Fibroblast of lung (primary cell): ENCODE data around the gene TPO. TPM values are rescaled to one million over a fixed set of nuclear protein-coding genes. Genes with fewer than 3 reads are reported as not detected.

ENCODE experiments used
- DNase-seq, 2 donors: peaks; one replicate each; pipeline versions ENCODE4 v3.0.0 to v3.0.0-alpha.2; 2010; ENCODE audit warnings: low read depth in 2 of 2
- H2AFZ ChIP-seq: 2 replicates; pipeline ENCODE4 v1.5.1; 2012; ENCODE audit warnings: low read length, control low read depth, inconsistent platforms
- H3K27ac ChIP-seq: 2 replicates; pipeline ENCODE4 v1.5.1; 2011; ENCODE audit warnings: low read length, control low read depth; ENCODE audit not compliant: insufficient read depth
- H3K27me3 ChIP-seq: 2 replicates; pipeline ENCODE4 v1.5.1; 2011; ENCODE audit warnings: mild to moderate bottlenecking, low read length; ENCODE audit not compliant: control insufficient read depth, insufficient read depth
- H3K36me3 ChIP-seq: 2 replicates; pipeline ENCODE4 v1.5.1; 2011; ENCODE audit warnings: low read length; ENCODE audit not compliant: control insufficient read depth, insufficient read depth
- H3K4me1 ChIP-seq: 2 replicates; pipeline ENCODE4 v1.5.1; 2011; ENCODE audit warnings: low read length; ENCODE audit not compliant: control insufficient read depth, insufficient read depth; ENCODE audit errors: extremely low read depth
- H3K4me2 ChIP-seq: 2 replicates; pipeline ENCODE4 v1.5.1; 2011; ENCODE audit warnings: low read length, control low read depth; ENCODE audit not compliant: insufficient read depth; ENCODE audit errors: extremely low read depth
- H3K4me3 ChIP-seq, 4 experiments: fragments of 200-600 bp in 1 of 4; sonication (generic) in 1 of 4; replicated peaks in 1 of 4; 2 replicates each; pipeline ENCODE4 v1.5.1; 2011 to 2016; ENCODE audit warnings: low read length in 4 of 4, low read depth in 3 of 4, mild to moderate bottlenecking in 3 of 4, control low read depth in 2 of 4, inconsistent platforms in 1 of 4, mixed read lengths in 1 of 4; ENCODE audit not compliant: insufficient read depth in 1 of 4; ENCODE audit errors: control extremely low read depth in 1 of 4
- H3K79me2 ChIP-seq: 2 replicates; pipeline ENCODE4 v1.5.1; 2012; ENCODE audit warnings: mild to moderate bottlenecking, low read length, inconsistent platforms; ENCODE audit not compliant: control insufficient read depth, insufficient read depth
- H3K9ac ChIP-seq: 2 replicates; pipeline ENCODE4 v1.5.1; 2011; ENCODE audit warnings: mild to moderate bottlenecking, low read length, control low read depth; ENCODE audit not compliant: insufficient read depth
- H3K9me3 ChIP-seq: 2 replicates; pipeline ENCODE4 v1.5.1; 2012; ENCODE audit warnings: low read depth, low read length; ENCODE audit not compliant: control insufficient read depth, insufficient read depth
- H4K20me1 ChIP-seq: 2 replicates; pipeline ENCODE4 v1.5.1; 2011; ENCODE audit warnings: low read length; ENCODE audit not compliant: control insufficient read depth, insufficient read depth; ENCODE audit errors: extremely low read depth
- EZH2 ChIP-seq: IDR thresholded peaks from 2 replicates; pipeline ENCODE4 v1.5.1; 2012; ENCODE audit warnings: low read length, control low read depth, mild to moderate bottlenecking; ENCODE audit errors: missing control alignments
- polyA plus RNA-seq, 2 donors: library from polyadenylated mRNA; depleted of rRNA in 1 of 2; stranded (reverse) in 1 of 2; unstranded in 1 of 2; fragments of >200 nt; gene quantifications; 2 replicates each; pipeline ENCODE4 v1.2.1, GENCODE V29; 2011 to 2012; ENCODE audit warnings: missing spikeins in 1 of 2
- total RNA-seq: library from RNA; depleted of rRNA; stranded (reverse); fragments of >200 nt; gene quantifications from 2 replicates; pipeline ENCODE4 v1.2.1, GENCODE V29; 2014
- TF ChIP-seq, protein P1 (sequence below), 2 donors: IDR thresholded peaks in 1 of 2; conservative IDR thresholded peaks in 1 of 2; 1 replicate in 1 of 2; 2 replicates in 1 of 2; pipeline ENCODE4 v1.5.1; 2011 to 2012; ENCODE audit warnings: low read length in 2 of 2, control low read depth in 1 of 2, inconsistent platforms in 1 of 2, low read depth in 1 of 2, mild to moderate bottlenecking in 1 of 2

TPO gene
- total and polyA plus RNA-seq, 2 donors (not counting 1 experiment from before 2014, with no cell fraction given): not detected

DNA sequence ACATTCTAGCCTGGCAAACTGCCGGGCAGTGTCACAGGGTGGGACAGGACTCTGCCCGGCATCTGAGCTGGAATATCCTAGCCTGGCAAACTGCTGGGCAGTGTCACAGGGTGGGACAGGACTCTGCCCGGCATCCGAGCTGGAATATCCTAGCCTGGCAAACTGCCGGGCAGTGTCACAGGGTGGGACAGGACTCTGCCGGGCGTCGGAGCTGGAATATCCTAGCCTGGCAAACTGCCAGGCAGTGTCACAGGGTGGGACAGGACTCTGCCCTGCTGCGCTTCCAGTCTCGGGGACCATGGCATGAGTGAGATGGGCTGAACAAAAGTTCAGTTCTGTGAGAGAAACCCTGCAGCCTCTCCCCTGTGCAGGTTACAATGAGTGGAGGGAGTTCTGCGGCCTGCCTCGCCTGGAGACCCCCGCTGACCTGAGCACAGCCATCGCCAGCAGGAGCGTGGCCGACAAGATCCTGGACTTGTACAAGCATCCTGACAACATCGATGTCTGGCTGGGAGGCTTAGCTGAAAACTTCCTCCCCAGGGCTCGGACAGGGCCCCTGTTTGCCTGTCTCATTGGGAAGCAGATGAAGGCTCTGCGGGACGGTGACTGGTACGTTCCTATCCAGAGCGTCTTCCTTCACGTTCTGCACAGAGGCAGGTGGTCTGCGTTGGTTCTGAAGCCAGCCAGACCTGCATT, 80.3 kb downstream of the TPO start:
- Histone ChIP-seq H3K9ac (no peak overlapping the region), H3K4me2 (no peak overlapping the region), H3K4me3 (no peak overlapping the region), H3K79me2 (no peaks in the 10 kb centered on the region), H3K4me1 (no peaks in the 10 kb centered on the region), H3K36me3 (no peaks in the 10 kb centered on the region), H4K20me1 (no peaks in the 10 kb centered on the region), H3K27ac (no peak overlapping the region), H2AFZ (no peak overlapping the region), H3K27me3 (no peaks in the 10 kb centered on the region), H3K9me3 (no peaks in the 10 kb centered on the region)
- TF ChIP-seq EZH2: no peak
- TF ChIP-seq, protein P1, sequence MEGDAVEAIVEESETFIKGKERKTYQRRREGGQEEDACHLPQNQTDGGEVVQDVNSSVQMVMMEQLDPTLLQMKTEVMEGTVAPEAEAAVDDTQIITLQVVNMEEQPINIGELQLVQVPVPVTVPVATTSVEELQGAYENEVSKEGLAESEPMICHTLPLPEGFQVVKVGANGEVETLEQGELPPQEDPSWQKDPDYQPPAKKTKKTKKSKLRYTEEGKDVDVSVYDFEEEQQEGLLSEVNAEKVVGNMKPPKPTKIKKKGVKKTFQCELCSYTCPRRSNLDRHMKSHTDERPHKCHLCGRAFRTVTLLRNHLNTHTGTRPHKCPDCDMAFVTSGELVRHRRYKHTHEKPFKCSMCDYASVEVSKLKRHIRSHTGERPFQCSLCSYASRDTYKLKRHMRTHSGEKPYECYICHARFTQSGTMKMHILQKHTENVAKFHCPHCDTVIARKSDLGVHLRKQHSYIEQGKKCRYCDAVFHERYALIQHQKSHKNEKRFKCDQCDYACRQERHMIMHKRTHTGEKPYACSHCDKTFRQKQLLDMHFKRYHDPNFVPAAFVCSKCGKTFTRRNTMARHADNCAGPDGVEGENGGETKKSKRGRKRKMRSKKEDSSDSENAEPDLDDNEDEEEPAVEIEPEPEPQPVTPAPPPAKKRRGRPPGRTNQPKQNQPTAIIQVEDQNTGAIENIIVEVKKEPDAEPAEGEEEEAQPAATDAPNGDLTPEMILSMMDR (conservative IDR thresholded peaks at IDR 0.05 in 1 of 2, IDR thresholded peaks at IDR 0.05 in 1 of 2; ENCODE audit: low read depth in 1 of 2, low read length in 2 of 2): no peak
- no peak for DNase-seq

DNA sequence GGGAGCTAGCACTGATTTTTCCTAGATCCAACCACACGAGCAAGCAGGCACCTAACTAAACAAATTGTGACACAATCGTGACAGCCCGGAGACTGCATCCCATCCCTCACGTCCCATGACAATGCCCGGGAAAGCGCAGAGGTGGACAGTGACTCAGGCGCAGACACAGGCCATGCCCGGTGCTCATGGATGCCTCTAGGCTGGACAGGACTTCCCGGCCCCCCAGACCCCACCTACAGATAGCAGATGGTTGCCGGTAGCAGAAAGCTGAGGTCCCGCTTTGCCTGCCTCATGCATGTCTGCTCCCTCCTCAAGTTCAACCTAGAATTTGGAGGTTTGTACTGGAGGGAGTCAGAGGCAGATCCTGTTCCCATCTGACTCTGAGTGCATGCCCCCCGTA, 81.0 kb downstream of the TPO start:
- Histone ChIP-seq H3K4me3 (no peak overlapping the region), H3K79me2 (no peaks in the 10 kb centered on the region), H4K20me1 (no peaks in the 10 kb centered on the region), H3K9me3 (no peaks in the 10 kb centered on the region), H3K4me1 (no peaks in the 10 kb centered on the region), H3K36me3 (no peaks in the 10 kb centered on the region), H3K4me2 (no peak overlapping the region), H3K27me3 (no peaks in the 10 kb centered on the region), H3K9ac (no peak overlapping the region), H3K27ac (no peak overlapping the region), H2AFZ (no peak overlapping the region)
- no peak for TF ChIP-seq EZH2
- TF ChIP-seq, protein P1 (conservative IDR thresholded peaks at IDR 0.05 in 1 of 2, IDR thresholded peaks at IDR 0.05 in 1 of 2; ENCODE audit: low read depth in 1 of 2, low read length in 2 of 2): no peak
- DNase-seq: no peak

DNA sequence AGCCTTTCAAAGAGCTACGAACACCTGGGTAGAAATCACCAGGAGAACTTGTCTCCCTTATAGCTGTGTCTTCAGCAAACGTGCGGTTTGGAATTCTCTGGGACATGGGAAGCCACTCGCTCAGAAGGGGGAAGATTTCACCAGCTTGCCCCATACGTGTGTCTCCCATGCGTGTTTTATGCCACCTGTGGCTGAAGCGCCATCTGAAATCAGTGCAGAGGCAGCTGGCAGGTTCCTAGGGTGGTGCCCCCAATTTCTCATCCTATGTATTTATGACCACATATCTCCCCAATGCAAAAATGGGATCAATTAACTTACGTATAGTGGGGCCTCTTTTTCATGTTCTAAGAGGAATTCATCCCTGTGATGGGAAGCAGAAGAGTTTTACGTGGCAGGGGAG, 81.6 kb downstream of the TPO start:
- H3K9me3 ChIP-seq: no peaks in the 10 kb centered on the region
- TF ChIP-seq EZH2: no peak
- TF ChIP-seq, protein P1 (conservative IDR thresholded peaks at IDR 0.05 in 1 of 2, IDR thresholded peaks at IDR 0.05 in 1 of 2; ENCODE audit: low read depth in 1 of 2, low read length in 2 of 2): no peak
- no peaks in the 10 kb centered on the region for H3K27me3 ChIP-seq
- no peak for DNase-seq
- H3K9ac ChIP-seq: no peak overlapping the region
- H2AFZ ChIP-seq: no peak overlapping the region
- no peaks in the 10 kb centered on the region for H4K20me1 ChIP-seq
- H3K4me2 ChIP-seq: no peak overlapping the region
- H3K27ac ChIP-seq: no peak overlapping the region
- H3K4me3 ChIP-seq: no peak overlapping the region
- H3K79me2 ChIP-seq: no peaks in the 10 kb centered on the region
- no peaks in the 10 kb centered on the region for H3K36me3 ChIP-seq
- H3K4me1 ChIP-seq: no peaks in the 10 kb centered on the region
